ENCODE data around the gene WDR7.

The WDR7 gene

DNA sequence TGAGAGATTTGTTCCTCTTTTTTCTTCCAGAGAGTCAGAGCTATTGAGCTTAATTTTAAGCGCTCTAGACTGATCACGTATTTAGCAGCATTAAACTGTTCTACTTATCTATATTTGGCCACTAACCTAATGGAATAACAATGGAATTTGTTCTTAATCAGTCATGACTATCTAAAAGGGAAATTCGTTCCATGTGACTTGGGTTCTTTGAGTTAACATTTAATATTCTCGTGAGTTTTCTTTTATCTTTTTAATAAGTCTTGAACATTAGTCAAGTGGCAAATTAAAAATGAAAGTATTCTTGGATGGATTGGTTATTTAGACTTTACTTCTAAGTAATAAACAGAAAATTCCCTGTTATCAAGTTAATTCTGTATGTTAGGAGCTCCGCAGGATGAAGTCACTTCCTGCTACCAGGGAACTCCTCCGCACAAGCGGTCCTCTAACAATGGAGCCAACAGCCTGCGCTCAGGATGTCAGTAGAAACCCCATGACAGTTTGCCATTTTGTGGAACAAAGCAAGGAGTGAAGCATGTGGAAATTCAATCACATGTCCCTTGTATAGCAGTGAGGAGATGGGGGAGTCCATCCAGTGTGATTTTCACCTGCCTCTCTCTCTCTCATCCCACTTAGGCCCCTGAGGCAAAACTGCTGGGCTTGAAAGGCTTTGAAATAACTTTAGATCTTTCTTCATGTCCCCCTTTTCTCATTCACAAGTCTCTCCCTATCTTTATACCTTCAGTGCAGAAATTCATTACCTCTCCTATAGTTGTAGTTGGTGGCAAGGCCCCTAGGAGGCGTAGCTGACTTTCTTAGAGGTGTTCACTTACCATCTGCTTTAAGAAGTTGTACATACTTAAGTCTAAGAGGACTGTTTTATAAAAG is 138.1 kb downstream of the WDR7 start:
- Histone ChIP-seq H3K9me3 (ENCODE audit: control insufficient read depth, low read length) (no peaks in the 10 kb centered on the region), H3K36me3 (ENCODE audit: control insufficient read depth, insufficient read depth, low read length) (no peaks in the 10 kb centered on the region), H3K4me3 (ENCODE audit: low read depth, low read length) (no peak overlapping the region), H3K27me3 (ENCODE audit: control insufficient read depth, insufficient read depth, low read length) (no peaks in the 10 kb centered on the region), H3K4me2 (ENCODE audit: low read length) (no peak overlapping the region), H3K27ac (no peak overlapping the region), H3K4me1 (no peaks in the 10 kb centered on the region), H3K79me2 (no peaks in the 10 kb centered on the region), H3K9ac (no peak overlapping the region), H2AFZ (no peak overlapping the region)
- no peak for TF ChIP-seq CTCF (IDR thresholded peaks at IDR 0.05)

GRCh38 chr18:56789889-56790180 is 138.7 kb downstream of the WDR7 start:
- no peaks in the 10 kb centered on the region for H3K9me3 ChIP-seq (ENCODE audit: control insufficient read depth, low read length)
- H3K4me1 ChIP-seq: no peaks in the 10 kb centered on the region
- no peak overlapping the region for H3K9ac ChIP-seq
- no peak for TF ChIP-seq CTCF (IDR thresholded peaks at IDR 0.05)
- no peaks in the 10 kb centered on the region for H3K27me3 ChIP-seq (ENCODE audit: control insufficient read depth, insufficient read depth, low read length)
- no peaks in the 10 kb centered on the region for H3K79me2 ChIP-seq
- no peak overlapping the region for H3K4me3 ChIP-seq (ENCODE audit: low read depth, low read length)
- no peak overlapping the region for H3K27ac ChIP-seq
- no peak overlapping the region for H2AFZ ChIP-seq
- no peak overlapping the region for H3K4me2 ChIP-seq (ENCODE audit: low read length)
- no peaks in the 10 kb centered on the region for H3K36me3 ChIP-seq (ENCODE audit: control insufficient read depth, insufficient read depth, low read length)

- no peak overlapping the region for H3K27ac ChIP-seq
Measured at GRCh38 chr18:56795381-56795780, 144.2 kb downstream of the WDR7 start.

GRCh38 chr18:56799756-56800155 is 148.6 kb downstream of the WDR7 start:
- no peak overlapping the region for H3K4me3 ChIP-seq (ENCODE audit: low read depth, low read length)
- H3K4me1 ChIP-seq: no peaks in the 10 kb centered on the region
- no peaks in the 10 kb centered on the region for H3K79me2 ChIP-seq
- H3K9ac ChIP-seq: no peak overlapping the region
- no peaks in the 10 kb centered on the region for H3K36me3 ChIP-seq (ENCODE audit: control insufficient read depth, insufficient read depth, low read length)
- no peak overlapping the region for H2AFZ ChIP-seq
- no peak overlapping the region for H3K27ac ChIP-seq
- TF ChIP-seq CTCF (IDR thresholded peaks at IDR 0.05): no peak
- no peaks in the 10 kb centered on the region for H3K9me3 ChIP-seq (ENCODE audit: control insufficient read depth, low read length)
- H3K27me3 ChIP-seq (ENCODE audit: control insufficient read depth, insufficient read depth, low read length): no peaks in the 10 kb centered on the region
- no peak overlapping the region for H3K4me2 ChIP-seq (ENCODE audit: low read length)

More at GRCh38 chr18:56795381-56795780, 144.2 kb downstream of the WDR7 start:
- H2AFZ ChIP-seq: no peak overlapping the region
- H3K4me2 ChIP-seq (ENCODE audit: low read length): no peak overlapping the region
- no peaks in the 10 kb centered on the region for H3K27me3 ChIP-seq (ENCODE audit: control insufficient read depth, insufficient read depth, low read length)
- no peak for TF ChIP-seq CTCF (IDR thresholded peaks at IDR 0.05)
- no peaks in the 10 kb centered on the region for H3K36me3 ChIP-seq (ENCODE audit: control insufficient read depth, insufficient read depth, low read length)
- H3K9ac ChIP-seq: no peak overlapping the region
- H3K4me3 ChIP-seq (ENCODE audit: low read depth, low read length): no peak overlapping the region
- no peaks in the 10 kb centered on the region for H3K79me2 ChIP-seq
- H3K4me1 ChIP-seq: no peaks in the 10 kb centered on the region
- no peaks in the 10 kb centered on the region for H3K9me3 ChIP-seq (ENCODE audit: control insufficient read depth, low read length)

DNA sequence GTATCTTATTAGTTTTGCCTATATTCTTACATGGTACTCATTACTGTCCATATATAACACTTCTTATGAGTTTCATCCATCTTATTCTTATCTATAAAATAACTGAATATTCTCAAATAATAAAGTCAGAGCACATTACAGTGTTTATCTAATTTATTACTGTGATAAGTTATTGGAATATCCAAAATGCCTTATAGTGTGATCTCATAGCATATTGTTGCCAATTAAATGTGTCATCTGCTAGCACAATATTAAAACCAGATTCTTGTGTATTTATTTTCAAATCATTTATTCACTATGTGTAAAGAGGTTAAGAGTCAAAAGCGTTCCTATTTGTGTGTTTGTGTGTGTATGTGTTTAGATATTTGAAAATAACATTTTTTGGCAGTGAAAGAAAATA is 151.9 kb downstream of the WDR7 start:
- Histone ChIP-seq H2AFZ (no peak overlapping the region), H3K4me1 (no peaks in the 10 kb centered on the region), H3K36me3 (ENCODE audit: control insufficient read depth, insufficient read depth, low read length) (no peaks in the 10 kb centered on the region), H3K27ac (no peak overlapping the region), H3K27me3 (ENCODE audit: control insufficient read depth, insufficient read depth, low read length) (no peaks in the 10 kb centered on the region), H3K79me2 (no peaks in the 10 kb centered on the region), H3K4me3 (ENCODE audit: low read depth, low read length) (no peak overlapping the region), H3K9ac (no peak overlapping the region), H3K4me2 (ENCODE audit: low read length) (no peak overlapping the region), H3K9me3 (ENCODE audit: control insufficient read depth, low read length) (no peaks in the 10 kb centered on the region)
- no peak for TF ChIP-seq CTCF (IDR thresholded peaks at IDR 0.05)

Measured in parathyroid adenoma (tissue), 2 donors.